ENCODE results near the gene SLC25A36.
A peak's percentile ranks its signal among the peaks of the same experiment; 100 is the strongest.
"Not testable (repeated sequence)": the region's sequence is repeated elsewhere in the genome, so short reads cannot be mapped to it uniquely, and the experiment has no call there.

Gene SLC25A36

GRCh38 chr3:140994861-140995260 is 53.2 kb downstream of the SLC25A36 start:
- DNase-seq (ENCODE audit: low read depth, low spot score): not testable (repeated sequence)

- no peak for DNase-seq (ENCODE audit: low read depth, low spot score)
Measured at GRCh38 chr3:140995881-140996280, 54.2 kb downstream of the SLC25A36 start.

GRCh38 chr3:141000027-141000663 is 58.5 kb downstream of the SLC25A36 start:
- DNase-seq (ENCODE audit: low read depth, low spot score): peak; percentile 82

GRCh38 chr3:141000686-141001085 is 59.0 kb downstream of the SLC25A36 start:
- DNase-seq (ENCODE audit: low read depth, low spot score): no peak

- no peak for DNase-seq (ENCODE audit: low read depth, low spot score)
Measured at GRCh38 chr3:141006344-141006743, 64.7 kb downstream of the SLC25A36 start.

- no peak for DNase-seq (ENCODE audit: low read depth, low spot score)
Measured at GRCh38 chr3:141009496-141009895, 67.9 kb downstream of the SLC25A36 start.

GRCh38 chr3:141011232-141011996 is 69.8 kb downstream of the SLC25A36 start:
- DNase-seq (ENCODE audit: low read depth, low spot score): peak; percentile 88

GRCh38 chr3:141011997-141012262 is 70.3 kb downstream of the SLC25A36 start:
- DNase-seq (ENCODE audit: low read depth, low spot score): no peak

- DNase-seq (ENCODE audit: low read depth, low spot score): no peak
Measured at GRCh38 chr3:141012571-141012970, 70.9 kb downstream of the SLC25A36 start.

GRCh38 chr3:141015481-141015880 is 73.8 kb downstream of the SLC25A36 start:
- no peak for DNase-seq (ENCODE audit: low read depth, low spot score)

GRCh38 chr3:141017366-141018322 is 76.0 kb downstream of the SLC25A36 start:
- DNase-seq (ENCODE audit: low read depth, low spot score): not testable (repeated sequence)

GRCh38 chr3:141019244-141019643 is 77.6 kb downstream of the SLC25A36 start:
- DNase-seq (ENCODE audit: low read depth, low spot score): no peak

- DNase-seq (ENCODE audit: low read depth, low spot score): no peak
Measured at GRCh38 chr3:141020143-141020830, 78.7 kb downstream of the SLC25A36 start.

- no peak for DNase-seq (ENCODE audit: low read depth, low spot score)
Measured at GRCh38 chr3:141021261-141021660, 79.6 kb downstream of the SLC25A36 start.

All from ELF-1 (cell line).